HG03521 (cell line): ENCODE measurements around the gene ALK.

Source experiments
- ATAC-seq: cut with Tn5 transposase; IDR thresholded peaks from one replicate; pipeline ENCODE4 v1.9.1; 2021; ENCODE audit warnings: mild to moderate bottlenecking, moderate library complexity; ENCODE audit not compliant: unreplicated experiment

Gene ALK

DNA sequence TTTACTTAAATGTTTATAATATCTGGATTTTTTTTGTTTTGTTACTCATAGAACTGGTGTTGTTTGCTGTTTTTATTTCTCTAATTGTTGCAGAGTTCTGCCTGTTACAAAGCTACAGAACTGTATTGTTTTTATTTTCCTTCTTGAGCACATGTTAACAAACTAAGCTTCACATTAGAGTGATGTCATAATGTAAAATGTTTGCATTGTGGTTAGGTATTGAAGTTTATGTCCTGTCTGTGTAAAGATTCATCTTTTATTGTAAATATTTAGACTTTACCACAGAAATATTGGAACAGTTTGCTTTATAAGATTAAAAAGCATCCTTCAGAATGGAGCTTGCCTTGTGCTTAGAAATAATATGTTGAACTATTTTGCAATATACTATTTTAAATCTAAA, 738.5 kb downstream of the ALK start:
- no peak for ATAC-seq

DNA sequence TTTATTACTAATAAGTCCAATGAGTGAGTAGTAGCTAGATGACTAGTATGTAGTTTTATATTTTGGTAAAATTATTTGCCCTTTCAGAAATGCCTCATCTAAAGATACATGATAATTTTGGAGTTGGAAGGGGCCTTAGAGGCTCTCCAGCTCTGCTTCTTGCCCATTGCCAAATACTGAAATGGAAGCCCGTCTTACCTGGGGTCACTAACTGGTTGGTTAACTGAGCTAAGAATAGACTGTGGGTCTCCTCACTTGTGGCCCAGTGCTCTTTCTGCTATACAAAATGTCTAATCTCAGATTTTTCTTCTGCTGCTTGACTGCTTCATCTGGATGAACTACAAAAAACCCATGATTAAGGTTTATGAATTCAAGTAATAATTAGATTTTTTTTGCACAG, 739.1 kb downstream of the ALK start:
- no peak for ATAC-seq

DNA sequence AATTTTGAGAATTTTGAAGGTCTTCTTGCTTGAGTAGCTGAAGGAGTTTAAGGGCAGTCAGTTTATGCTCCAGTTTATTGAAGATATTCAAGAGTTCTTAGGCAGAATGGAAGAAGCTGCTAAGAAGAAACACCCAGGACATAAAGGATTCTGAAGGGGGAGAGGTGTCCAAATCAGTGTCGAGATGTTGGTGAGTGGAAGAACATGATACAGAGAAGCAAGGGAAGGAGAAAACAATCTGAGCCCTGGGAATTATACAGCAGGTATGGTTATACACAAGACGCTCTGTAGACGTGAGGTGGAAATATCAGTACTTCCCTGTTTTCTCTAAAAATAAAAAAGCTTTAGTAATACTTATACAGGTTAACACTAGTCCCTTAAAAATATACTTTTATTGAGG, 746.0 kb downstream of the ALK start:
- ATAC-seq: no peak

DNA sequence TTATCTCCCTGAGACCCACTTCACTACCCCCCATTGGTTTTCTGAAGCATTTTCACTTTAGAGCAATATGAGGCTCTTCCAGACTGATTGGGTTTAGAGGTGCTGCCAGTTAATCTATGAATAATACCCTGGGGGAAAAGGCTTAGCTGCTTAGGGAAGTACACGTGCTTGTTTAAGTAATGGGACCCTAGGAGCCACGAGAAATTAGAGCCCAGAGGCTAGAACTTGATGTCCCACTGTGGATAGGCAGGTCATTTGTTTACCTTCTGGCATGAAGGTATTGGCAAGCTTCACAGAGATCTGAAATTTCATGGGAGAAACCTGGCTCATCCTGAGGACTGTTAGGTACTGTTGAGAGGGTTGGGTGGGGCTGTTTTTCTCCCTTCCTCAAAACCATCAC, 746.4 kb downstream of the ALK start:
- ATAC-seq: no peak

DNA sequence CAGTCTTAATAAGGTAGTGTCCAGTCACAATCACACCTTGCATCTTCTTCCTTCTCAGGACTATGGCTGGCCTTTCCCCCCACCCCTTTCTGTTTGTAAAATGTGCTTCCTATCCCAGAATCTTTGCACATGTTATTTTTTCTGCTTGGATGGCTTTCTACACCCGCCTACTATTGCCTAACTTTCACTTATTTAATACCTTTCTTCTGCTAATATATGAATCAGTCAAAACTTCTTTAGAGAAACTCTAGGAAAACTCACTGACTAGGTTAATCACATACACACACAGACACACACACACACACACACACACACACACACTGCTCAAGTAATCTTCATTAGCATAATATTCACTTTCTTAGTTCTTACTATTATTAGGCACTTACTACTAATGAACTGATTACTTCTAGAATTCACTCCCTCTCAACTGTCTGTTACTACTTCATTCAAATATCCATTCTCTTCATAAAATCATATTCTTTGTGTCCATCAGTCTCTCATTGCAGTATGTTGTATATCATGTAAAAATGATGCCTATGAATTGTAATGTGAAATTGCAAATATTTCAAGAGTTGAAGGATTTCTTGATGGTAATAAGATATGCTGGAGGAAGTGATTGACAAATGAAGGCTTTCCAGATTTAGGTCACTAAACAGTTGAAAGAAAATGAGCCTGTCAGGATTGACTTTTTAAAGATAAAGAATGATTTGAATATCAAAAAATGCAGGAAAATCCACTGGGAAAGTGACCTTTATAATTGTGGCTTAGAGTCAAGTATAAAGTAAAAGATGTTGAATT, 754.9 kb downstream of the ALK start:
- ATAC-seq: no peak

DNA sequence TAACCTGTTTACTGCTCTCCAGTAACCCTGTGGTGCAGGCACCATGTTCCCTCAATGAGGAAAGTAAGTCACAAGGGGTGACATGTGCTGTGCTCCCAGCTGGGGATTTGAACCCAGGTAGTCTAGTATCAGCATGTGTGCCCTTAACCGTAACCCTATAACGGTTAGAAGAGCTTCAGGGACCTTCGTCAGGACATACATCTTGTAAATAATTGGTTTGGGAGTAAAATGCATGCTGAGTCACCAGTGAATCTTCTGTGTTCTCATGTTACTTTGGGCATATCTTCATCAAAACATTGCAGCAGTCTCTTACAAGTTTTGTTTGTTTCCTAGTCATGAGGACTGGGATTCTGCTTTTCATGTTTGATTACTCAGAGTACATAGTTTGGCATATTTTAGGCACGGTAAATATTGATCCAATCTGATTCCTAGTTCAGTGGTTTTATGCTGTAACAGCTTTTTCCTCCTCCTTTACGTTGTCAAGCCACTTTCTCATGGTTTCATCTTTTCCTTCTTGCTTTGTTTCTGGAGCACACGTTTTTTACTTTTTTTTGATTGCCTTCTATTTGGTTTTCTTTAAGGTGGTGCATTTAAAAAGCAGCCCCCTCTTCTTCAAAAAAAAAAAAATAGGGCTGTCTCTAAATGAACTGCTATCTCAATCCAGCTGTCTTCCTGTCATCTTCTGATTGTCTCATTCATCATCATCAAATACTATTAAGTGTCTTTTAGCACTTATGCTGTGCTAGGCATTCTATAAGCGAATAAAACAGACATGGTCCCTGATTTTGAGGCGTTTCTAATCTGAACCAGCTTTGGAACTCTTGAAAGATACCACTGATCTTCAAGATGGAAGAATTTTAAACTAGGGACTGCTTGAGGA, 755.8 kb downstream of the ALK start:
- no peak for ATAC-seq

DNA sequence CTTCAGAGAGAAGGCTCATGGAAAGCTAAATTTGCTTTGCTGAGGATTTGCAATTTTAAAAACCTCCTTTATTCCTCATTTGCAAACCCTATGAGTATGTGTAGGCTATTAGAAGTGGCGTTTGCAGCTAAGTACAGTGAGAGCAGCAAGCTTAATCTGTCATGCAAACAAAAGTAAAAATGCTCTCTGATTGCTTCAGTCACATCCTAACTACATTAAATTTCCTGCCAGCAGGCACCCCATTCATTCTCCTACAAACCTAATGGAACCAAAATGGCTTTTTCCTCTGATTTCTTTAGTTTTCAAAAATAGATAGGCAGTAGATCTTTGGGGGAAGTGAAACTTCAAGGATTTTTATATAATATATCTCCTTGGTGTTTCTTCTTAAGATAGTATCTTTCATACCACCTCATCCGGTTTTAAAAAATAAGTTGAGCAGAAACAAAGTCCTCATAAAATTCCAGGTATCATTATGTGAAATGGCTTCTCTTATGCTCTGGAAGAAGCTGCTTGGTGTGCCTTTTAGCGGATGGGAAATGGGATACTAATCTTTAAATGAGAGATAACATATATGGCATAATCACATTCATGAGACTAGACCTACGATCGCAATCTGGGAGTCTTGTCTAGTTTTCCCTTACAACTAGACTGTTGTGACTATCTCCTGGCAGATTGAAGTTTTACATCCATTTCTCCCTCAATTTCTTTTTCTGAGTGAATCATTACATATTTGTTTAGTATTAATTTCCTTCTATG, 757.1 kb downstream of the ALK start:
- ATAC-seq: no peak

DNA sequence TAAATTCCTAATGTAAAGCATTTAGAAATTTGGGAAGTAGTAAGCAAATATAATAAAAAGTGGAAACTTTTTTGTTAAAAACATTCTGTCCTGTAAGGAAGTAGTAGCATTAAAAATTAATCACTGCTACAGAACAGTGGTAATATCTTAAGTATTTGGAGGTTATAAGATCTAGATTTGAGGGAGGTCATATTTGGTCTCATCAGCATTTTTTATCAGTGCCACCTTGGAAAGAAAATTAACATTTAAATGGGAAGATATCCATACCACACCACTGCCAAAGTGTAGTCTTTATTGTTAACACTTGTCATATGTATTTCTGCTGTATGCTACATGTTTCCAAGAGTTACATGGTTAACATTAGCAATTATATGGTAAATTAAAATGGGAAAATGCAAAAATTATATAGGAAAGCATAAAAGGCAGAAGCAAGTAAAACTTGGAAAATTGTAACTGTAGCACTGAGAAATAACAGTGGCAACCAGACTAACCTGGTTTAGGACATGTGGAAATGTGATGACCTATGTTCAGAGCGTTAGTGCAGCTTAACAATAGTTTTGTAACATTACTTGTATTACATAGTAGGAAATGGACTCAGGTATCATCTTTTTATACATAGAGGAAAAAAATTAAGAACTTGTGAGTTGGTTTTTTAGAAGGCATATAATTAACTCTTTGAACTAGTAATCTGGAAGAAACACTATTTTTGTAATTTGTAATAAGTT, 759.0 kb downstream of the ALK start:
- ATAC-seq: no peak

DNA sequence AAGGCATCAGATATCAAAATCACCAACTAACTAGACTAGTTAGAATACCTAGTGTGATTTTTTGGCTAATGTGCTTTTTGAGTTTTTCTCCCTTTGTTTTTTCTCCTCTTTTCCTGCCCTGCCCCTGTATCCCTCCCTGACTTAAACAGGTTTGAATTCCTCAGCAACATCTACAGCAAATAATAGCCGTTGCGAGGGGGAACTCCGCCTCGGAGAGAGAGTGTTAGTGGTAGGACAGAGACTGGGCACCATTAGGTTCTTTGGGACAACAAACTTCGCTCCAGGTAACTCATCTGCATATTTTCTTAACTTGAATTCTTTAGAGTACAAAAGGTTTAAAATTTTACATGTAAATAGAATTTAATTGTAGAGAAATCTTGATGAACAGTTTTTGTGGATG, 761.2 kb downstream of the ALK start:
- no peak for ATAC-seq

DNA sequence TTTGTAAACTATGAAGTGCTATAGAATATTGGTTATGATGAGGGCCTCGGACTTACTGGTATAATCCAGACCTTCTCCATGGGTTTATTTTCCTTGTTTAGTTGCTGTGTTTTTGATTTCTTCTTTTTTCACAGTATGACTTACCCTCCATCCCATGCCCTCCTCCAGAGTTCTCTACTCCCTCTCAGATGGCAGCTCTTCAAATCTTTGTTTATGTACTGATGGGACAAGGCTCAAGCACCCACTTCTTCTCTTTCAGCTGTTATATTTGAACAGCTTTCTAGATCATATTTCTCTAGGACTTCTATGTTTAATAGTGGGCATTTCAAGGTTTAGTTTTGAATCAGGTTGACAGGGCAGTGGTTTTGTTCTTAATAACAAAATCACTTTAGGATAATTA, 762.3 kb downstream of the ALK start:
- ATAC-seq: no peak

DNA sequence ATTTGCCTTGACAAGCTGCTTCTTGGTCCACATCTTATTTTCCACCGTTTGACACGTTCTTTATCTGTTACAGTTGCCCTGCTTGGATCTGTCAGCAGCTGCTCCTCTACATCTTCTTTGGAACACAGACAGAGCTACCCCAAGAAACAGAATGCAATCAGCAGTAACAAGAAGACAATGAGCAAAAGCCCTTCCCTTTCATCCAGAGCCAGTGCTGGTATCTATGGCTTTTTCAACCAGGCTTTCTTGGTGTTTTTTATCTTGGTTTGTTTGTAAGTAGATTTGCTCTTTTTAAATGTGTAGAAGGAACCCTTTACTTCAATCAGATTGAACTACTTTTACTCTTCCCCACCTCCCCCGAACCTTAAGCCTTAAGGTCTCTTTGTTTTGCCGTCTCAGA, 764.3 kb downstream of the ALK start:
- ATAC-seq: no peak

DNA sequence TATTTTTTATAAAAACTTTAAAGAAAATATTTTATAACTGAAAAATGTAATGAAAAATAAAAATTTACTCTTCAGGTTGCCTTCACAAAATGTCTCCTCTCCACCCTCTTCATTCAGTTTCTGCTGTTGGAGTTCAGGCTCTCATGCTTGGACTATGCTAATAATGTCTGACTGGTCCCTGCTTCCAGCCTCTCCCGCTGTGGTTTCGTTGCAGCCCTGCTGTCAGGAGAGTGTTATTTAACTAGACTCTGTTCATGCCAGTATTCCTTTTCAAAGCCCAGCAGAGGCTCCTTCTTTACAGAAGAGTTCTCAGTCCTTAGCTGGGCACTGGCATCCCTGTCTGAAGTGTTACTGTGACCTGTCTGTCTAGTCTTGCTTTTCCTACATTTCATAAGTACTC, 765.8 kb downstream of the ALK start:
- ATAC-seq: no peak

DNA sequence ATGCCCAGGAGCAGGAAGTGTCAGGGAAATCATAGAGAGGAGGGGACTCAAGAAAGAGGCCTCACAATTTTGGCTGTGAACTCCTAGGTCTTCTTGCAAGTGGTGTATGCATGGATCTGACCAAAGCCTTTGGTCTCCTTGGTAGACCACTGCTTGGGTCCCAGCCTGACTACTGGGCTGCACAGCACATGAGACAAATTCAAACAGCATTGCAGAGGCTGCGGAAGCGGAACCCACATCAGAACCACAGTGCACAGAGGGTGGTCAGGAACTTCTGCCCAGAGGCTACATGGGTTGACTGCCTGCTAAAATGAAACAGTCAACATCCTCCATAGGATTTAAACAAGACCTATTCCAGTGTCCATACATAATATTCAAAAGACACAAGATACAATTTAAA, 766.8 kb downstream of the ALK start:
- ATAC-seq: no peak

DNA sequence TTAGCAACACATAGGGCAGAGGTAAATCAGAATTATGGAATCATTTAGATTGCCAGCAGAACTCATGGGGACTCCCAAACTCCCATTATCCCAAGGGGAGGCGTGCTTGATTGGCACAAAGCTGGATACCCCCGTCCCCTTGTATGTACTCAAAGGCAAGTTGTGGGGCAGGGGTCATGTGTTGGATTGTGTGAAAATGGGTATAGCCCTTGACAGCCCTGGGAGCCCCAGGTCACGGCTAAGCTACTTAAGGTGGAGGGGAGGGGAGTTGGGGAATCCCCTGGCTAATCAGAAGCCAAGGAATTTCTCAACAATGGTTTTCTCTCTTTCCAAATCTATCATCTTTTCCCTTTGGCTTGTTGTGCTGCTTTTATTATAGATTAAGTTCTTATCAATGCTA, 773.4 kb downstream of the ALK start:
- no peak for ATAC-seq

DNA sequence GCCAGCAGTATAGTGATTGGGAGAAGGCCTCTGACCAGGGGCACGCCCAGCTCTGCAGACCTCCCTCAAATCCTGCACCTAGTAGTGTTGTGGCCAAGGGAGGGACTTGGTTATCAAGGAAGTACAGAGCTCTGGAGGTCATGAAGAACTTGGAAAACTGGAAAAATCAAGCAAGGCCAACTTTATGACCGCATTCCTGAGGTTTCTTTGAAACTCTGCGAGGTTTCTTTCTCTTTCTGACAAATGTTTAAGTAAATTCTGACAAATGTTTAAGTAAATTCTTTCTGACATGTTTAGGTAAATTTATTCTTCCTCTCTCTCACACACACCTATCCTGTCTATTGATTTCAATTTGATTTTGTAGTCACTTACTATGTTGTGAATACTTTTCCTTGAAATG, 775.2 kb downstream of the ALK start:
- no peak for ATAC-seq

DNA sequence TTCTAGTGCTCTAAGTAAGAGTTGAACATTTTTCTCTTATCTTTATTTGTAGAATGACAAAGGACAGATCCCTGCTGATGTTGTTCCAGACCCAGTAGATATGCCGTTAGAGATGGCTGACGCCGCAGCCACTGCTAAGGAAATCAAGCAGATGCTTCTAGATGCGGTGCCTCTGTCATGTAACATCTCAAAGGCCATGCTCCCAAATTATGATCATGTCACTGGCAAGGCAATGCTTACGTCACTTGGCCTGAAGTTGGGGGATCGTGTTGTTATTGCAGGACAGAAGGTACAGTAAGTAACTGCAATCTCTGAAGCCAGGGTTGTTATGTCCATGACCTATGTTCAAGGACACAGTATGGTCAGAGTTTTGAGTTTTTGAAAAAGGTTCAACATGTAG, 777.7 kb downstream of the ALK start:
- ATAC-seq: no peak
